ENCODE data around the gene SOX2.

SOX2 gene

DNA sequence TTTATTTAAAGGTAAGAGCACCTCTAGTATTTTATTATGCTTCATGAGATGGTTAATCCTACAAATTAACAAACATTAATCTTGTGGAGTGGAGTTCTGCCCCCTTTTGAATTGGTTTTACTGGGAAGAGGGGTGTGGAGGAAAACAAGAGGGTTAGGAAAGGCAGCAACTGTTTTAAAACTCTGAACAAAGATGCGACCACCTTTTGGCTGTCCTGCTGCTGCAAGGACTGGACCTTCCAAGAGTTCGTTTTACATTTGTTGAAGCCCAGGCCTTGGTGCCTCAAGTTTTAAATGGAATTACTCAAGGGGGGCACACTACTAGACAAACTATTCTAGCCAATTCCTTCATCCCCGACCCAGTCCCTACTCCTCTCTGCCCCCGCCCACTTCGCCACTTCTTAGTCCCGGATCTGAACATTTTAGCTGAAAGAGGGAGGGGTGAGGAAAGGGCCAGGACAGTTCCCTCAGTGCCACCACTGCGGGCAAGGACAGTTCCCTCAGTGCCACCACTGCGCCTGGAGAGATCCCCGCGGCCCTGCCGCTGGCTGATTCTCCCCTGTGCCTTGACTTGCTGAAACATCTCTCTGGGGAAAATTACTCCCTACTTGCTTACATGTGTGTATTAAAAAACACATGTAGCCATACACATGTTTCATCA, 11.2 kb downstream of the SOX2 start:
- no peak for DNase-seq (ENCODE audit: low read depth in 3 of 3)

DNA sequence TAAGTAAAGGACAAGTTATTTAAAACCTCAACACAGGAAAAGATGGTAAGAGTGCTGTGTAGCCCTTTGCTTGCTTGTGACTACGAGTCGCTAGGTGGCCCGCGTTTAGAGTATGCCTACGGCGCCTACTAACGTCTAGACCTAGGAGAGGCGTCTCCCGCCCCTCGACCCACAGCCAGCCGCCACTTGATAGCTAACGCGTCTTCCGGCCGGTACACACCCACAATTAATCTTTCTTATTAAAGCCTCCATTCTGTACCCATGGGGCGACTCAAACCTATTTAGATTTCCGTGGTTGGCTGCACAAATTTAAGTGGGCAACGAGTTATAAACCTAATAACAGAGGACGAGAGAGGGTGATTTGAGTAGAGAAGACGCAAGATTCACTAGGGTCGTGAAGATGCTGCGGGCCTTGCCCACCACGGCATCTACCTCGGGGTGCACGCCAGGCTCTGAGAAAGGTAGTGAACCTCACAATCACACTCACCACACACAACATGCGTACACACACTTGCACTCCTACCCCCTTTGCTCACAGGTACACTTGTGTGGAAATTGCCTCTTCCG, 12.0 kb downstream of the SOX2 start:
- no peak for DNase-seq (ENCODE audit: low read depth in 3 of 3)

DNA sequence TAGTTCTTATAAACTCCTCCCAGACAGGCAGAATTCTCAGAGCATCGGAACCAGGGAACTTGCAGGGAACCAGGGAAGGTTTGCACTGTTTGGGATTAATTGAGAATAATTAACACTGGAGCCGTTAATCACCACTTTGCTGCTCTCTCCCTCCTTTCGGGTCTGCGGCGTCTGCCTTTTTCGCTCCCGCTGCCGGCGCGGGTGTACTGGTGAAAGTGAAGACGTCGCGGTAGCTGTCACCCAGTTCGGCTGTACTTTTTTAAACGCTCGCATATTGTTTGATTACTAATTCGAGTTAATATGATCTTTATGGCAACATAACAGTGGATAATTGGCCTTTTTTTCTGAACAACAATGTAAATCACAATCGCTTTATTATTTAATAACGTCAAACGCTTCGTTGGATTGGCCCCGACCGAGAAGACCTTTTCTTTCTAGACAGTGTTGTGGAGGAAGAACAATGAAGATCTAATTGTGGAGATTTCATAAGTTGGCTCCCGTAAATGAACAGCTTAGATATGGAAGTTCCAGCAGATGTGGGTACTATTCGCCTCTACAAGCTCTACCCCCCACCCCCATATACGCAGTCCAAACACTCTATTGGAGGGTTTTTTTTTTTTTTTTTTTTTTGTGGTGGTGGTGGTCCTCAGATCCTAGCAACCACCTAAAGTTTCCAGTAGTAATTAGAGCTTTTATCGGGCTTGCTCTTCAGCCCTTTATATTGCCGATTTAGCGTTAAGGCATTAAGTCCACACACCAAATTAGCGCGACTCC, 12.7 kb downstream of the SOX2 start:
- no peak for DNase-seq (ENCODE audit: low read depth in 3 of 3)

DNA sequence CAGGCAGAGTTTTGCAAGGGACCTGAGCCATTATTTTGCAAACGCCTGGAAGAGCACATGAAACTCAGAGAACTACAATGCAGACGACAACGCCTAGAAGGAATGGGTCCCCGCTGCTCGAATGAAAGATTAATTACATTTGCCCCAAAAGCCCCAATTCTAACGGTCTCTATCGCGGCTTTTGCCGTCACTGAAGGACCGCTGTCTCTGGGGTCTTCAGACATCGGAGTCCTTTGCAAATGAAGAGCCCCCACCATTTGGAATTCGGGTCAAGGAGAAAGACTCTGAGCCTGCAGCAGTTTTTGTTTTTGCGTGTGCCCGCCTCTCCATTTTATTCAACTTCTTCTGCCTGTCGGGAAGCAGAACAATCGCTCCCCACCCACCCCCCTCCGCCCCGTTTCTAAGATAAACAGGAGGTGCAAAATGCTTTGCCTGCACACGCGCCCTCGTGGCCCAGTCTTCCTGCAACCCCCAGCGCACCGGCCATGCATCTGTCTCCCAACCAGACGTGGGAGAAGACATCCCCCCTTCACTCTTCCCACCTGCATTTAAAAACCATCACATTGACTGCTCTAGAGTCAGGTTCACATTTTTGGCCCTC, 13.5 kb downstream of the SOX2 start:
- no peak for DNase-seq (ENCODE audit: low read depth in 3 of 3)

DNA sequence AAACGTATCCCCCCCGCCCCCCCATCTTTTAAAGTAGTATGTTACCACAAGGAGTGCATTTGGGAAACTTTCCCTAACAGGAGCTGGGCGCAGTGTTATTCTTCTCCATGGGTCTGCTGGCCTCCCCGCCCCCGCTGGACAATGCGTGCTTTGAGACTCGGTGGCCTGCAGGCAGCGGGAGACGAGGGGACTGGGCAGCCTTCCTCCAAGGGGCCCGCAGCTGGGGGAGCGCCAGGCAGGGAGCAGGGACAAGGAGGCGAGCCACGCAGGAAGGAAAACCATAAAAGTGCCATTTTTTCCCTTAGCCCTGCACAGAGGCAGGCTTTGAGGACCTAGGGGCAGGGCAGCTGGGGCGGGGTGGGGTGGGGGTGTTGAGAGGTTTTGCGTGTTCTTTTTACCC, 14.1 kb downstream of the SOX2 start:
- no peak for DNase-seq (ENCODE audit: low read depth in 3 of 3)

DNA sequence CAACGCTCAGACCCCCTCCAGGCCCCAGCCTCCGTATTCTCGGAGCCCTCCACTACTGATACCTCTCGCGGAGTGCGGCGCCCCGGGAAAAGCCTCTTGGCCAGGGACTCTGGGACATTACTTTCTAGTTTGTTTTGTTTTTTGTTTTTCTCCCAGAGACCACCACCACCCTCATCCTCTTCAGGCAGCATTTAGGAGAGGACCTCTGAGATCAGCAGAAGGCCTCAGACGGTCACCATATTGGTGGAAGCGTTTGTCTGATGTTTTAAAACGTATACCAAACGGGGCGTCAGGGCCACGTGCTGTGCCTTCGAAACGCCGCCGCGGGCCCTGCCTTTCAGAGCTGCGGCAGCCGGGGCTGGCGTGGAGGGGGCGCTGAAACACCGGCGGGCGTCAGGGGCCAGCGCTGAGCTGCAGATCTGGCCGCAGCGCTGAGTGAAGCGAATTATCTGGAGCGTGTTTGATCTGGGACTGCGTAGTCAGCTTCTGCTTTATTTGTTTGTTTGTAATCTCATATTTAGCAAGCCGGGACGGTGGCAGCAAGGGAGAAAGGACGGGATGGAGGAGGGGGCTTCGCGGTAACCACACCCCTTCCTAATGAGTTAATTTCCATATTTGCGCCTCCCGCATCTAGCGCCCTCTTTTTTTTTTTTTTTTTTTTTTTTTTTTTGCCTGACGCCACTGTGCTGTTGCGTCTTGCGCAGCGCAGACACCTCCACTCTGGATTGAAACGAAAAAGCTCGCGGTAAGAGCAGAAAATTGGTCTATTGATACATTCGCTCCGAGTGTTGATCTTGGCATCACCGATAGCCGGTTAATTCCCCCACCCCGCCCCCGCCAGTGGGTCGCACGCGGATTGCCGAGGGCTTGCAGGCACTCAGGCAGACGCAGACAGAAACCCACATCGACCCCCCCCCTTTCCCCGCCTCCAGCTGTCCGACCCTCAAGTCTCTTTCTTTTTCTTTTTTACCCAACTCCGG, 14.9 kb downstream of the SOX2 start:
- no peak for DNase-seq (ENCODE audit: low read depth in 3 of 3)

DNA sequence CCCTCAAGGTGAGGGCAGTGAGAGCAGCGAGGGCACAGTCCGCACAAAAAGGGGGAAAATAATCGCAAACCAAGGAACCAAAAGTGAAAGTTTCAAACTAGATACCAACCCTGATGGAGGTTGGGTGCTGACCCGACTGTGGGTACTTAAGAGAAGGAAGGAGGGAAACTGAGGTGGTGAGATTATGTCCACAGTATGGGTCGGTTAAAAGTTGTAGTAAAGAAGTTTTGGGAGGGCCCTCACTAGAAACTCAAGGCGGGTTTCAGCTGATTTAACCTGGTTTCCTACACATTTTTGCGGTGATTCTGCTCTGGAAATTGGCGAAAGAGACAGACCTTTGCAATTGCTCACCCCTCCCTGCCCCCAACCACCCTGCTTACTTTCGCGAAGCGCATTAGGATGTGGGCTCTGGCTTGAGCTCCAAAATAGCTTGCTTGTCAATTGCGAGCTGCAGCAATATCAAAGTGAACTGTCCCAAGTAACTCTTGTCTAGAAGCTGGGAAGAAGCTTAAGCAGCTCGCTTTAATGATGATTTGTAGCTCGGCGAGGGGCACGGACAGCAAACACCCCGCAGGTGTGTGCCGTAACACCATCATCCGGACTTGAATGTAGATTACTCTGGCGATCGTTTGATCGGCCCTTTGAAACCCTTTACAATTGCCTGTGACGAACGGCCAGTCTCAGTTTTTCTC, 15.8 kb downstream of the SOX2 start:
- DNase-seq (ENCODE audit: low read depth in 3 of 3), result no peak

DNA sequence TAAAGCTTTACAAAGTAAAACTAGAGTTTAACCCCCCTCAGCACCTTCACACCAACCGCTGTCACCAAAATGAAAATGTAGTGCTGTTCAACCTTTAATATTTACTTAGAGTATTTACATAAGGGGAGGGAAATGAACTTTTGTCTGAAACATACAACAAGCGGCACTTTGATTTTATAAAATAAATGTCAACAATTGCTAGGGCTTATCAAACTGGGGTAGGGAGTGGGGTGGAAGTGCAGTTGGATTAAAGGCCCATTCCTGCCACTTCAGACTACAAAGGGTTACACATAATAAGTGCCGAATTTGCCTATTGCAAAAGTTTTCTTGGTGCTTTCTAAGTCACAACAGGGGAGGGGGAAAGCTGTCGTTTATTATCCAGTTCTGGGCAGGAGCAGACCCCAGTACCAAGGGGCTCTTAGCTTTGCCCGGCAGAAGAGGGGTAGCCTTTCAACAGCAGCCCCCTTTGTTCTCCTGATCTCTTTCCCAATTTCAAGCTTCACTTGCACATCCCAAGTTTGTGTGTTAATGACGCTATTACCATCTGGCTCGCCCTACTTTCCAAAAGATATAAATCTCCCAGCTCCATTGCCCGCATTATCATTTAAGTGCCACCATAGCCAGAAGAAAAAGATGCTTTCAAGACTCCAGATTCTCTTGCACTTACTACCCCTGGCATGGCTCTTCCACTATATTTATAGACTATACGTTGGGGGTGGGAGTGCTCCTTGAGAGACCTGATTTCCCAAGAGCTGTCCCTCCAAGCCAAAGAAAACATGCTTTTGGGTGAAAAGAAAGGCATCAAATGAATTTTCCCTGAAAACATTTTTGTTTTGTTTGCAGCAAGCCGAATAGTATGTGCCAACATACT, 17.0 kb downstream of the SOX2 start:
- DNase-seq (ENCODE audit: low read depth in 3 of 3), result no peak

DNA sequence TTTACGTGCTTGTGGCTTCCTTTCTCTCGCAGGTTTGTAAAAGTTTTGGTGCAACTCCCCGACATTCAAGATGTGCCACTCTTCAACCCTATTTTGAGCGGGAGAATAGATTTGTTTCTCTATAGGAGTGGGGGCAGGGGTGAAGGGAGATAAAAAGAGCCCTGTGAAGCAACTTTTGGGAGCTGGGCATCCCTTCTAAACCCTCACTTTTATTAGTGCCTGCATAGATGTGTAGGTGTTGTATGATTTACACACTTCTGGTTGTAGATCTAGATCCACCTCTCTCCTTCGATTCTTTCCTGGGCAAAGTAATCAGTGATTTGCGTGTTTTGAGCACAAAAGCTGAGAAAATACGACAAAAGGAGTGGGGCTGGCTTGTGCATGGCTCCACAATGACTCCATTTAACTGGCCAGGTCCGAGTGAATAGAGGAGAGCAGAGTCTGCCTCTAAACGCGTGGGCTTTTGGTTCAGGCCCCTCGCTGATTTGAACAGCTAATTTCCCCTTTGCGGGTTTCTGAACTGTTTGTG, 17.7 kb downstream of the SOX2 start:
- no peak for DNase-seq (ENCODE audit: low read depth in 3 of 3)

DNA sequence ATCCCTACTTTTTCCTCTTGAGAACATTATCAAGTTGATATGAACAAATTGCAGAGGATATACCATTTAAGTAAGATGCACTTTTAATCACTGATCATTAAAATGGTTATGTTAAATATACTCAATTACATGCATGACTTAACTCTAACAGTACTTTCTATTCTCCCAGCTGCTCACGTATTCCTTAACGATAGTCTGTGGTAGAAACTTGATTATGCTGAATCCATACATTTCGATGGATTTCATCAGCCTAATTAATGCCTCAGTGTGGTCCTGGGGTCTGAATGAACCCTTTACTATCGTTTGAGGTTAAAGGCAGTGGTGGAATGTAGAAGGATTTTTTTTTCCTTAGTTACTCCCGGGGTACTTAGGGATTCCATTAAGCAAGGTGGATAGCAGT, 18.6 kb downstream of the SOX2 start:
- DNase-seq (ENCODE audit: low read depth in 3 of 3), result no peak

DNA sequence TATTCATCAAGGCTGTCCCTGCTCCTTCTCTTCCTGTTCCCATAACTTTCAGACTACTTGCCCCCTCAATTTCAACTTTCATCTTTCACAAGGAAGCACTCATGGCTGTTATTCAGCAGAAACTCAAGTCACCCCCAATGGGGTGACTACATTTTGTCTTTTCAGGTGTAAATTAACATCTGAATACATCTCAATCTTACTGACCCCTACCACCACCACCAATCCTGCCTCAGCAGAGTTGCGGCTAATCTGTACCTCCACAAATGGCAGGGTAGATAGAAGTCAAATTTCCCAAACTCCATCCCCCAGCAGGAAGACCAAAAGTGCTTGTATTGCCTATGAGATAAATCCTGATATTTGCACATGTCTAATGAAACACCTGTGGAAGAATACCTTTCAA, 19.2 kb downstream of the SOX2 start:
- DNase-seq (ENCODE audit: low read depth in 3 of 3), result no peak

DNA sequence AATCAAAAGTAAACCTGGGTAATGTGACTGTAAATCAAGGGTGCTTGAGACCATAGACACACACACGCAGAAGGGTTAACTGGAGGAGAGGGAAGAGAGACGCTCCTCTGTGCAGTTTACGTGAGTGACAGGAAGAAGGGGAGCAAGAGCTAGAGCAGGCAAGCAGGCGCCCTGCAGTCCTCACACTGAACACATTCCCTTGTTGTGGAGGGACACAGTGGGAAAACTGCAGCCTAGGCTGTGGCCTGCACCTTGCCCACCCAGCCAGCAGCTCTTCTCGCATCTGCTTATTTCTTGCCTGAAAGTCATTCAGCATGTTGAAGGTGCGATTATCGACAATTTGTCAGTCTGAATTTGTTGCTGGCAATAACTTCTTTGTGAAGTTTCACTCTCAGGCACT, 24.2 kb downstream of the SOX2 start:
- DNase-seq (ENCODE audit: low read depth in 3 of 3), result no peak

DNA sequence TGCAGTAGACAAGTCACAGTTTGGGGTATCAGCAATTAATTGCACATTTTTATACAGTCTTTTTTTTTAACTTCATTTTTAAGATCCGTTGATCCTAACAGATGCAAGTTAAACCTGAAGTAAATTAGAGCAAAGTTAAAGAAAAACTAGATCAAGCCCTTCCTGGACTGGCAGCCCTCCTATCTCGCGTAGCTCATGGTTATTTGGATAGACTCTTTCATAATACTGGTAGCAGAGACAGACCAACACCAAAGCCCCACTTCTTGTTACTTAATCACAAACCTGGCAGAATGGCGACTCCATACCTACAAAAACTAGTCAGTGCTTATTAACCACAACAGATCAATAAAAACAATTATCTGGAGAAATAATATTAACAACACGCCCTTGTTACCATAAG, 26.8 kb downstream of the SOX2 start:
- no peak for DNase-seq (ENCODE audit: low read depth in 3 of 3)

DNA sequence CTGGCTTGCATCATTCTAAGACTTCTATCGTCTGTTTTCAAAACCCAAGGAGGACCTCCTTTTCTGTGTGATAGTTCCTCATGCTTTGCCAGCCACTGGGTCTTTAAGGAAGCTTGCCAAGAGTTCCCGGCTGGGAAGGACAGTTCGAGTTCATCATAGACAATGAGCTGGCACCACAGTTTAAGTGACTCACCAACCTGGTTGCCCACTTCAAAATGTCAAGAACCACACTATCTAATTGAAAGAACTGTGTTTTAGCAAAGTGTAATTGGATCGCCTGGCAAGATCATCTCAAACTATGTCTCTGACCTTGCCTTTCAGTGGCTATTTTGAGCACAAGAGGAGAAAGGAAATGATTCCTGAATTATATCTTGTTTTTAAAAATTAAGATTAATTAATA, 27.9 kb downstream of the SOX2 start:
- DNase-seq (ENCODE audit: low read depth in 3 of 3), result no peak

DNA sequence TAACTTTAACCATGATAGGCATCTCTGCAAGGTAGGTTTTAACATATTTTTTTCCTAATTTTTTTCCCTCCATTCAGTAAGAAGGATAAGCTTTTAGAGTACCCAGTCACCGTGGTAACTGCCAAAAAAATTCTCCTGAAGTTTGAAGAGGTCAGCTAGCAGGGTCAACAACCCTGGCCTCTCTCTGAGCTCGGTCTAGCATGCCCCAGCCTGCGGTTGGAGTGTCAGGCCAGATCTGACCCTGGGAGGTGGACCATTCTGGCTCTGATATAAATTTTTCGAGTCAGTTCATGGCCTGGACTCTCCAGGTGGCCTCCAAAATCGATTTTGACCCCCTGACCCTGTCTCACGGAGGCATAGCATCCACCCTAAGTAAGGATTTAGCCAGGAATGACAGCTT, 29.7 kb downstream of the SOX2 start:
- DNase-seq (ENCODE audit: low read depth in 3 of 3), result no peak

DNA sequence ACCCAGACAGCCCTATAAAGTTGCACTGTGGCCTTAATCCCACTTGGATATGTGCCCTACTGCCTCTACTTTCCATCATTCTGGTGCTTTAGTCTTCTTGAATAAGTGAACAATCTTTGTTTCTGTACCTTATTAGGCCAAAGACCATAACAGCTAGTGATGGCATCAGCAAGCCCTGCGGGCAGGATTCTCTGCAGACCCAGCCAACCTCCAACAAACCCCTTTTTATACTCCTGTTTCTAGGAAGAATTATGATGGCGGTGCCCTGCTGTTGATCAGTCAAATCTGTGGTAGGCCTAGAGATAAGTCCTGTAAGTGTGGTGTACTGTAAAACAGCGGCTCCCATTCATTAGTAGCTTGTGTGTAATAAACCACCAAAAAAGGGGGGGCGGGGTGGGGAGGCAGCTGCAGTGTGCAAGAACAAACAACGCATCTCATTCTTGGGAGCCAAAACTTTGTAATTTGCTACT, 40.5 kb downstream of the SOX2 start:
- no peak for DNase-seq (ENCODE audit: low read depth in 3 of 3)

DNA sequence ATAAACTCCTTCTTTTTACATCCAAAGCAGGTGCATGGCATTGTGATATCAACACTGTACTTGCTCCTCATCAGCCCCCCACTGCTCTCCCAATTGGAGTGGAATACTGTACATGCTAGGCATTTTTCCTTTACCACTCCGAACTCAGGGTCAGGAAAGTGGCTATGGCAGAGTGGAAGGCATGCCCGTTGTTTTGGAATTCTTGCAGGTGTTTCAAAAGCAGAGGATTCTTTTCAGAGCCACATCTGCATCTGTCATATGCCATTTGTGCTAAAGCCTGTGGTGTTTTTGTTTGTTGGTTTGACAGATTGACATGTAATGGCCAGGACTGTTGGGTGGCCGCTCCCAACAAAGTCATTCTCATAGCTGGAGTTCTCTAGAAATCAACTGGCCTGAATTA, 41.7 kb downstream of the SOX2 start:
- no peak for DNase-seq (ENCODE audit: low read depth in 3 of 3)

DNA sequence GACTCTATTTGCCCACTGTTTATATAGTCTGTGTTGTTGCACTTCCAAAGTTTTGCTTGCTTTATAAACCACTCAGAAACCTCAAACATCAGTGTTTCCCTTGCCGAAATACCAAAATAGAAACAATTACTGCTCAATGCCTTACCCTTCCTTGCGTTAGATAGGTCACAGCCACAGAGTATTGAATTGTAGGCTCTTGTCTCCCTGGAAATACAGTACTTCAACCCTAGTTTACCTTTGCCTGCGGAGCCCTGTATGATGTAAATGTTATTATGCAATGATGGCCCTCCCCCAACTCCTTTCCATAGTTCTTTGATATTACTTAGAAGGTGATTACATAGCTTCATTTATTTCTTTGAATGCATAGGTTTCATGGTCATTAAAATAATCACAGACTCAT, 44.2 kb downstream of the SOX2 start:
- DNase-seq (ENCODE audit: low read depth in 3 of 3), result no peak

DNA sequence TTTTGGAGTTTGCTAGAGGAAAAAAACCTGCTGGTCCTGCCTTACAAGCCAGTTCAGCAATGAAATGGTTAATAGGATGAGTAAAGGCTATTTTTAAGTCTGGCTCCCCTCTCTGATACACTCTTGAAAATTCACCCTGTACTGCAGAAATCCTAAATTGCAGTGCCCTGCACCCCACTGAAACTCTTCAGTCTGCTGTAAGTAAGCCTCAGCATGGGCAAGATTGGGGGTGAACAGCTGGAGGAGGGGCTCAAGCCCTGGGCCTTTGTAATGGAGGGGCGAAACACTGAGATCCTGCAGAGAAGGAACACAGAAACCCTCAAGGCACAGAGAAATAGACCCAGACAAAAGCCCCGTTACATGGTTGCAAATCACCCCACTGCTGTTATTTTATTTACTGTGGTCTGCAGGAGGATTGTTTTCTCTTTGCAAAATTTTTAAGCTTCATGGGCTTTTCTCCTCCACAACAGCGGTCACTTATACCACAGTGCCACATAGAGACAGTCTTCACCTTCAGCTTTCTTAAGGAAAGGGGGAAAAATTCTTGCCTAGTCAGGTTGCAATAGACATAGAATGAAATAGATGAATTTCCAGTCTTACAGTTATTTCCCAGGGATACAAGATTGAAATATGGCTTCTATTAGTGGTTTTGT, 45.0 kb downstream of the SOX2 start:
- DNase-seq (ENCODE audit: low read depth in 3 of 3), result no peak
